ENCODE measurements around the gene PI4KA.

DNA sequence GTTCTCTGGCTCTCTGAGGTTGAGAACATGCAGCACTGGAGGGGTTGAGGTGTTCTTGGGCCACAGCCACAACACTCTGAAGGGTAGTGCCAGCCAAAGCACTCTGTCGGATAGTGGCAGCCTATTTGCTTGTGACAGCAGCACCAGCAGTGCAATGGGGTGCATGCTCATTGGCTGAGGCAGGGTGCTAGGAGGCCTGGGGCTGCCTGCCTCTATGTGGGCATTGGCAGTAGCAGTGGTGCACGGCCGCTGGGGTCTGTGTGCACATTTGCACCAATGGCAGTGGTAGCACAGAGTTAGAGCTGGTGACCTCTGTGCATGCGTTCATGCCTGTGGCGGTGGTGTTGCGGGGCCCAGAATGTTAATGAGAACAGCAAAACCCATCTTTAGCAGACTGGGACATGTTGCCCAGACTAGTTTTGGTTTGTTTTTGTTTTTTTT, 25.4 kb downstream of the PI4KA start:
- no peak for TF ChIP-seq RARB (CRISPR knock-in tag; IDR thresholded peaks at IDR 0.05)
- TF ChIP-seq, protein P1, sequence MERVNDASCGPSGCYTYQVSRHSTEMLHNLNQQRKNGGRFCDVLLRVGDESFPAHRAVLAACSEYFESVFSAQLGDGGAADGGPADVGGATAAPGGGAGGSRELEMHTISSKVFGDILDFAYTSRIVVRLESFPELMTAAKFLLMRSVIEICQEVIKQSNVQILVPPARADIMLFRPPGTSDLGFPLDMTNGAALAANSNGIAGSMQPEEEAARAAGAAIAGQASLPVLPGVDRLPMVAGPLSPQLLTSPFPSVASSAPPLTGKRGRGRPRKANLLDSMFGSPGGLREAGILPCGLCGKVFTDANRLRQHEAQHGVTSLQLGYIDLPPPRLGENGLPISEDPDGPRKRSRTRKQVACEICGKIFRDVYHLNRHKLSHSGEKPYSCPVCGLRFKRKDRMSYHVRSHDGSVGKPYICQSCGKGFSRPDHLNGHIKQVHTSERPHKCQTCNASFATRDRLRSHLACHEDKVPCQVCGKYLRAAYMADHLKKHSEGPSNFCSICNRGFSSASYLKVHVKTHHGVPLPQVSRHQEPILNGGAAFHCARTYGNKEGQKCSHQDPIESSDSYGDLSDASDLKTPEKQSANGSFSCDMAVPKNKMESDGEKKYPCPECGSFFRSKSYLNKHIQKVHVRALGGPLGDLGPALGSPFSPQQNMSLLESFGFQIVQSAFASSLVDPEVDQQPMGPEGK (CRISPR knock-in tag; IDR thresholded peaks at IDR 0.05; ENCODE audit: borderline replicate concordance), result no peak

Measured in SK-N-SH treated with all-trans-retinoic acid at 6 μM for 48 hours (cell line).